ENCODE results near the gene NEURL4. TPM values are rescaled to one million over a fixed set of nuclear protein-coding genes. Genes with fewer than 3 reads are reported as not detected.

NEURL4 gene
- total and polyA plus RNA-seq, 2 experiments from 2014 or later = 6.3 to 42.3 TPM

- Histone ChIP-seq H2AFZ (no peak overlapping the region), H3K9me2 (ENCODE audit: insufficient read depth) (no peaks in the 10 kb centered on the region), H3K36me3 (ENCODE audit: insufficient read depth) (peaks cover 5% of the 10 kb centered on the region; the same call in 1 of the 2 replicates), H3K4me2 (no peak overlapping the region), H3K27me3 (ENCODE audit: insufficient read depth) (no peaks in the 10 kb centered on the region), H4K20me1 (replicated peaks; ENCODE audit: insufficient read depth) (peaks cover 7% of the 10 kb centered on the region; the same call in 1 of the 2 replicates), H3K27ac (ENCODE audit: low read depth) (no peak overlapping the region), H3K4me1 (ENCODE audit: insufficient read depth) (peaks cover 10% of the 10 kb centered on the region), H3K4me3 (no peak overlapping the region), H3F3A (replicated peaks; ENCODE audit: low read depth) (0 out of 2 replicates have a peak, but pooled peaks cover 9% of the 10 kb centered on the region), H3K79me2 (replicated peaks; ENCODE audit: insufficient read depth) (no peaks in the 10 kb centered on the region)
- Mint-ChIP-seq H3K4me1 (peaks cover 27% of the 10 kb centered on the region), H3K27ac (no peak overlapping the region), H3K9me3 (peaks cover under 1% of the 10 kb centered on the region; the same call in 1 of the 3 replicates), H3K27me3 (ENCODE audit: insufficient read depth, low read depth, poor library complexity) (peaks cover 16% of the 10 kb centered on the region), H3K4me3 (no peak overlapping the region; the same call in 2 of the 3 replicates), H3K36me3 (ENCODE audit: low read depth) (peaks cover 18% of the 10 kb centered on the region)
- TF ChIP-seq NANOG (IDR thresholded peaks at IDR 0.05; ENCODE audit: borderline replicate concordance) = no peak
- no peak for TF ChIP-seq CTCF (conservative IDR thresholded peaks at IDR 0.05; ENCODE audit: low read depth in 2 of 2)
- TF ChIP-seq POLR2AphosphoS5 (IDR thresholded peaks at IDR 0.05; ENCODE audit: low read depth) = no peak
- no peak for TF ChIP-seq REST (IDR thresholded peaks at IDR 0.05; ENCODE audit: unreplicated experiment)
- no peak for TF ChIP-seq ZNF462 (CRISPR knock-in tag; IDR thresholded peaks at IDR 0.05)
- no peak for TF ChIP-seq EZH2 (IDR thresholded peaks at IDR 0.05; ENCODE audit: low read depth, unreplicated experiment)
- no peak for TF ChIP-seq JUNB (IDR thresholded peaks at IDR 0.05; ENCODE audit: unreplicated experiment)
- no peak for TF ChIP-seq EZH2phosphoT487 (IDR thresholded peaks at IDR 0.05; ENCODE audit: unreplicated experiment)
- no peak for TF ChIP-seq ZNF331 (CRISPR knock-in tag; IDR thresholded peaks at IDR 0.05; ENCODE audit: low read depth)
- no peak for TF ChIP-seq STAT1 (IDR thresholded peaks at IDR 0.05; ENCODE audit: unreplicated experiment)
- TF ChIP-seq ETS1 (IDR thresholded peaks at IDR 0.05) = no peak
- no peak for TF ChIP-seq ZNF114 (CRISPR knock-in tag; IDR thresholded peaks at IDR 0.05)
- no peak for TF ChIP-seq CREB1 (CRISPR knock-in tag; IDR thresholded peaks at IDR 0.05; ENCODE audit: low read depth)
- no peak for DNase-seq (ENCODE audit: low spot score)
- no peak for ATAC-seq
Observed at GRCh38 chr17:7290166-7290565, 39.0 kb downstream of the NEURL4 start.

Measured in GM23338 (cell line).